GM18861 (cell line): ENCODE results near the gene CHL1.

ENCODE experiments used
- ATAC-seq: cut with Tn5 transposase; IDR thresholded peaks from one replicate; pipeline ENCODE4 v1.9.1; 2021; ENCODE audit not compliant: unreplicated experiment

Gene CHL1, protein sequence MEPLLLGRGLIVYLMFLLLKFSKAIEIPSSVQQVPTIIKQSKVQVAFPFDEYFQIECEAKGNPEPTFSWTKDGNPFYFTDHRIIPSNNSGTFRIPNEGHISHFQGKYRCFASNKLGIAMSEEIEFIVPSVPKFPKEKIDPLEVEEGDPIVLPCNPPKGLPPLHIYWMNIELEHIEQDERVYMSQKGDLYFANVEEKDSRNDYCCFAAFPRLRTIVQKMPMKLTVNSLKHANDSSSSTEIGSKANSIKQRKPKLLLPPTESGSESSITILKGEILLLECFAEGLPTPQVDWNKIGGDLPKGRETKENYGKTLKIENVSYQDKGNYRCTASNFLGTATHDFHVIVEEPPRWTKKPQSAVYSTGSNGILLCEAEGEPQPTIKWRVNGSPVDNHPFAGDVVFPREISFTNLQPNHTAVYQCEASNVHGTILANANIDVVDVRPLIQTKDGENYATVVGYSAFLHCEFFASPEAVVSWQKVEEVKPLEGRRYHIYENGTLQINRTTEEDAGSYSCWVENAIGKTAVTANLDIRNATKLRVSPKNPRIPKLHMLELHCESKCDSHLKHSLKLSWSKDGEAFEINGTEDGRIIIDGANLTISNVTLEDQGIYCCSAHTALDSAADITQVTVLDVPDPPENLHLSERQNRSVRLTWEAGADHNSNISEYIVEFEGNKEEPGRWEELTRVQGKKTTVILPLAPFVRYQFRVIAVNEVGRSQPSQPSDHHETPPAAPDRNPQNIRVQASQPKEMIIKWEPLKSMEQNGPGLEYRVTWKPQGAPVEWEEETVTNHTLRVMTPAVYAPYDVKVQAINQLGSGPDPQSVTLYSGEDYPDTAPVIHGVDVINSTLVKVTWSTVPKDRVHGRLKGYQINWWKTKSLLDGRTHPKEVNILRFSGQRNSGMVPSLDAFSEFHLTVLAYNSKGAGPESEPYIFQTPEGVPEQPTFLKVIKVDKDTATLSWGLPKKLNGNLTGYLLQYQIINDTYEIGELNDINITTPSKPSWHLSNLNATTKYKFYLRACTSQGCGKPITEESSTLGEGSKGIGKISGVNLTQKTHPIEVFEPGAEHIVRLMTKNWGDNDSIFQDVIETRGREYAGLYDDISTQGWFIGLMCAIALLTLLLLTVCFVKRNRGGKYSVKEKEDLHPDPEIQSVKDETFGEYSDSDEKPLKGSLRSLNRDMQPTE (N-terminal part only)

DNA sequence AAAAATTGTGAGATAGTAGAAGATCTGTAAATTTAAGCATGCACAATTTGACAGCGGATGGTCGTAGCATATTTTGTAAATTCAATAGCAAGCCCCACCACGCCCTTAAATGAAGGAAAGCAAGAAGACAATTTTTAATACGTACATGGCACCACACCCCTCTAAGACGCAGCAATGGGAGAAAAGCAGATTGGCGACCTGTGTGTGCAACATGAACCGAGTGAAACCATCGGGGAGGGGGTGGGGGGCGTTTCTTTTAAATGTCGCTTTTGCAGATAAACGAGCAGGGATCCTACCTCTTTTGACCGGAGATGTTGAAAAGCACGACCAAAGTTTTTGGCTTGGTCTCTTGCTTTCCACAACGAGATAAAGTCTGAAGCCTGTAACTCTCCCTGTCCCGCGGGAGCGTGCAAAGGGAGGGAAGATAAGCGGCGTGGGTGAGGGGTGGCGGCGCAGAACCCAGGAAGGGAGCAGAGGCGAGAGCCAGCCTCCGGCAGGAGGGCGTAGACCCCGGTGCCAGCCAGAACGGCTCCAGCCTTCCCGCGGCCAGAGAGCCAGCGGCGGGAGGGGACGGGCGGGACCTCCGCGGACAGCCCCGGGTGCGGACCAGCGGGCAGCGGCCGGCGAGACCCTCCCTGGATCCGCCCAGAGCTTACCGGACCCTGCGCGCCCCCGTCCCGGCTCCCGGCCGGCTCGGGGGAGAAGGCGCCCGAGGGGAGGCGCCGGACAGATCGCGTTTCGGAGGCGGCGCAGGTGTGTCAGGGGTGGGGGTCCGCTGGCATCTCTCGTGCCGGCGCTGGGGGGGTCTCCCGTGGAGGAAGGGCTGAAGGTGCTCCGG lies at the start of gene CHL1:
TSS of gene CHL1 (plus strand) at position 453 of the 838 bp plus-strand sequence. CDS start 123,014 bp downstream, outside the sequence.
- ATAC-seq, result no peak

DNA sequence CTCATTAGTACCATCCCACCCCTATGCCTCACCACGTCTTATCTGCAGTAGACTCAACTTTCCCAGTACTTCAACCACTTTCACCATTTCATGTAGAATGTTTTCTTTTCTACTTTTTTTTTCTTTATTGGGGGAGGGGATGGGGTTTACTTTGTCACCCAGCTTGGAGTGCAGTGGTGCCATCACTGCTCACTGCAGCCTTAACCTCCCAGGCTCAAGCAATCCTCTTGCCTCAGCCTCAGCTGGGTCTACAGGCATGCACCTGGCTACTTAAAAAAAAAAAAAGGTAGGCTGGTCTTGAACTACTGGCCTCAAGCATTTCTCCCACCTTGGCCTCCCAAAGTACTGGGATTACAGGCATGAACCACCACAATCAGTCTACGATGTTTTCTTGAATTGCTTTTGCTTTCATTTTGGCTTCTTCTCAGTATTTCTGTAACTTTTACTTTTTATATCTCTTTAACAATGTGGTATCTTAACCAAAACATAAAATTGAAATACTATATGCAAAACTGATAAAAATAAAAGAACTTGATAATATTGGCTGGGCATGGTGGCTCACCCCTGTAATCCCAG lies 44.9 kb upstream of the CHL1 start:
- ATAC-seq, result no peak

DNA sequence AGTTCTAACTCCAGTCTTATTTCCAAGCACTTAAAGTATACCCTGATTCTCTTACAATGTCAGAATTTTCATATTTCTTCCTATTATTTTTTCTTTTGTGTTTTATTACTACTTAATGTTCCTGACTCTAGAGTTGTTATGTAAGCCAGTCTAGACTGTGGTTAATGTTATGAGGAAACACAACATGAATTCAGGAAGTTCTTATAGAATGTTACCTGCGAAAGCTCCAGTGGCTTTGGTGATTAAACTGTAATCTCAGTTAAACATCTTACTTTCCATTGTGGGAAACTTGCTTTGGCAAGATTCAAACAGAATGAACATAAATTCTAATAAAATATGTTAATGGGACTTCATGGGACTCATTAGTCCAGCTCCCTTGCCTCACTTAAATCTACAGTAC lies 36.6 kb upstream of the CHL1 start:
- no peak for ATAC-seq

DNA sequence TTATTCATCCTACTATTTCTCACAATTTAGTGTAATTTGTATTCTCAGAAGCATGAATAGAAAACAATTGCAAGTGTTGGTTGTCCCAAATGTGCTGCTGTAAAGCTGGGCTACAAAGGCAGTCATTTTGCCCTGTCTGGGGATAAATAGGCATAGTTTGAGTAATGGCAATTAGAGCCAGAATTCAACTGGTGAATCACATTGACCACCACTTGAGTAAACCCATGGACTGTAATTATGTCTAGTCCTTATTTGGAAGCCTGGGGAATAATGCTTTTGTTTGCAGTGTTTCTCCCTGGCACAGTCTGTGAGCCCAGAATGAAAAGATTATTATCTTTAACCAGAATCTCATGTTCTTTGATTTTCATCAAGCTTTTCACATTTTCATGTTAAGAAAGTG lies 30.5 kb upstream of the CHL1 start:
- ATAC-seq, result no peak

DNA sequence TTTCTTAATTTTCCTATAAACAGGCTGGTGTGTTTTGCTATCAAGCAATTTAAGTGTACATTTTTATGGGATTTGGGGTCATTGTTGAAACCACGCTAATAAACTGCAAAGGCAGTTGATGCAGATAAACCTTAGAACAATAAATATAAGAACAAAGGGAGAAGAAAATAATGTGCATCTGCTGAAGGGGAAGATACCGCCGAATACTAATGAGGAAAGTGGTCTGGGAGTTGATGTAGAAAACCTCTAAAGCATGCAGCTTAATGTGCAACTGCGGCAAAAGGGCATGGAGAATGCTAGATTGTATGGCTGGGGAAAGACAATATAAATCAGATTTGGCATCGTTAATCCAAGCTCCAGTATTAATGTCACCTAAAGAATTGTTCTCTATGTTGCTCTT lies 29.8 kb upstream of the CHL1 start:
- no peak for ATAC-seq

DNA sequence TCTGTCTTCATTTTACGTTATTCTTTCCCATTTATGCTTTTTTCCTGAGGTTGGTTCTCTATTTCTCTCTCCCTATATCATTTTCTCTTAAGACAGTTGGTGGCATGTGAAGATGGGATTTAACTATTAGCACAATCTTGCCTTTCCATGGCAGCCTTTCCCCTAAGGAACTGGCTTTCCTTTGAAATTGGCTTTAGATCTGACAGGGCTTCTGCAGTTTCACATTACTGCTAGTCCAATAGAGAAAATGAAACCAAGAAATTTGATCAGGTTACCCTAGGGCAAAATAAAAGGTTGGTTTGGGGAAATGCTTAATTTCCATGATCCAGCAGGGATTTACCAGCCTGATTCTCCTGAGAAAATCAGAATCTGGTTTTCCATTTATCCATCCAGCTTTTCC lies 22.7 kb upstream of the CHL1 start:
- peak; percentile 81 for ATAC-seq

DNA sequence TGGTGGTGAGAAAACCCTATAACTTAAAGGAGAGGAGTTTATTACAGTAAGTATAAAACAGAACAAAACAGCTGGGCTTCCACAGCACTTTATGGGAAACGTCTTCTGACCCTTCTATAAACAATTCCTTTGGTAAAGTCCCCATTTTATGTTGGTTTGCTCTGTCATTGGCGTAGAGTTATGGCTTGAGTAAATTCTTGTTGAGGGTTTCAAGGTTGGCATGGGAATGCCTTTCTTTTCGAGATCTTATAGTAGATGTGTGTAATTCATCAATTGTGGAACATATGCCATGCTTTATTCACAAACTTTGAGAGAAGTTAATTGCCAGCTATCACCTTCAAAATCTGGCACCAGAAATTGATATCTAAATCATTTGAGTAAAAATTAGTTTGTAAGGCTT lies 11.6 kb upstream of the CHL1 start:
- ATAC-seq, result no peak

DNA sequence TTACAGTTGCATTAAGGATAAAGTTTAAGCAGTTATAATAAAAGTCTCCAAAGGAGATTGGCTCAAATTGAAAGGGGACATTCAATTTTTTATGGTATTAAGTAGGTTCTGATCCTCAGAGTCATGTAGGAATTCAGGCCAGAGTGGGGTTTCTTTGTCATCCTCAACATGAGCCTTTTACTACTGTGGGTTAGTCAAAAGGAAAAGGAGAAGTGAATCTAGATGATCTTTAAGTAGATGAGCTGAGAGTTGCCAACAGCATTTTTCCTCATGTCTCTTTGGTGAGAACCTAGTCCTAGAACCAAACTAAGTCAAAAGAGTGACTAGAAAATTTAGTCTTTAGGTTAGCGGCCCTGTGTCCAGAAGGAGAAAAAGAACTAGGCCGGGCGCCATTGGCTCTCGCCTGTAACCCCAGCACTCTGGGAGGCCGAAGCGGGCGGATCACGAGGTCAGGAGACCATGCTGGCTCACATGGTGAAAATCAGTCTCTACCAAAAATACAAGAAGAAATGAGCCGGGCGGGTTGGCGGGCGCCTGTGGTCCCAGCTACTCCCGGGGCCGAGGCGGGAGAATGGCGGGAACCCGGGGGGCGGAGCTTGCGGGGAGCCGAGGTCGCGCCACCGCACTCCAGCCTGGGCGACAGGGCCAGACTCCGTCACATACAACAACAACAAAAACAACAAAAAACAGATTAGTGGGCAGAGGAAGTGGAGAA lies 4.2 kb upstream of the CHL1 start:
- peak; percentile 77 for ATAC-seq

DNA sequence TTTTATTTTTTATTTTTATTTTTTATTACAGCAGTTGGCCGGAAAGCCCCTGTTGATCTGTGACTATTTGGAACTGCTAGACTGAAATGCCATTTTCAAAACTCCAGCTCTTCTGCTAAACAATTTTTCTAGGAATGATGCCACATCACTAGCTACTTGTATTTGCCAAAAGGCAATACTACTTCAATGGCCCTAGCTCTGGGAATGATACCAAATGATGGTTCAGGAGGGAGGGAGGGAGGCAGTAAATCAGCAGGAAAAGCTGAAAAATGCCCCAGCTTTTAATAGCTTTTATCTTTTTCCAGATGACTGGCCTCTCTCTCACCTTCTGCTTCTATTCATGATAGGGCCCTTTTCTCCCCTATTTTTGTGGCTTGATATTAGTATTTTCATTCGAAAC lies 2.6 kb upstream of the CHL1 start:
- no peak for ATAC-seq

DNA sequence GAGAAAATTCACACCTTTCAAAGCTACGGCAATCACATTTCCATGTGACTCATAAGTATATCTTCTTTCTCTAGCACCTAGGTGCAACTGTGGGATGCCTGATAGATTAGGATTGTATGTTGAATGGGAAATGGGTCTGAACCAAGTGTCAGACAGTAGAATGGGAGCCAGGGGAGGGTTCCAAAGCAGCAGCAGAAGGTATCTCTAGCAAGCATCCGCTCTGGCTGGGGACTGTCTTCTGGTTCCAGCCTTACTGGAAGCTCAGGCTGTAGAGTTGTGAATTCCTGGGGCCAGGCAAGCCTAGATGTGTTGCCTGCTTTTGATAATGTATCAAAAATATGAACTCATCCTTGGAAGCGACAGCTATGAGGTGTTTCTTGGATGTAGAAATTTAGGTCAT lies 2.1 kb upstream of the CHL1 start:
- no peak for ATAC-seq

DNA sequence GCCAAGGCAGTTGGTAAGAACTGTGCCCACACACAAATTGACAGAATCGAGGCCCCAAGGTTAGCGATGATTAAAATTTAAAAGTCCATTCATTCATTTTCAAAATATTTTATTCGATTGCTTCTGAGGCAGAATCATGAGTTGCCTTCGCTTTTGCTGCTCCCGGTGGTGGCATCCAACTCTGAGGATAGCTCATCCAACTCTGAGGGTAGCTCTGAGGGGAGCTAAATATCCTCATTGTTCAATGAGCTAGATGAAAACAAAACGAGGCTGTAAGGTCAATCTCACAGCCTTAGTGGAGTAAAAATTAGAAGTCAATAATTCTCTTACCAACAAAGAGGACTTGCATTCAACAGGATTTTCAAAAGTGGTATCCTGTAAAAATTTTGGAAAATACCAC lies 897 bp upstream of the CHL1 start:
- ATAC-seq, result no peak

DNA sequence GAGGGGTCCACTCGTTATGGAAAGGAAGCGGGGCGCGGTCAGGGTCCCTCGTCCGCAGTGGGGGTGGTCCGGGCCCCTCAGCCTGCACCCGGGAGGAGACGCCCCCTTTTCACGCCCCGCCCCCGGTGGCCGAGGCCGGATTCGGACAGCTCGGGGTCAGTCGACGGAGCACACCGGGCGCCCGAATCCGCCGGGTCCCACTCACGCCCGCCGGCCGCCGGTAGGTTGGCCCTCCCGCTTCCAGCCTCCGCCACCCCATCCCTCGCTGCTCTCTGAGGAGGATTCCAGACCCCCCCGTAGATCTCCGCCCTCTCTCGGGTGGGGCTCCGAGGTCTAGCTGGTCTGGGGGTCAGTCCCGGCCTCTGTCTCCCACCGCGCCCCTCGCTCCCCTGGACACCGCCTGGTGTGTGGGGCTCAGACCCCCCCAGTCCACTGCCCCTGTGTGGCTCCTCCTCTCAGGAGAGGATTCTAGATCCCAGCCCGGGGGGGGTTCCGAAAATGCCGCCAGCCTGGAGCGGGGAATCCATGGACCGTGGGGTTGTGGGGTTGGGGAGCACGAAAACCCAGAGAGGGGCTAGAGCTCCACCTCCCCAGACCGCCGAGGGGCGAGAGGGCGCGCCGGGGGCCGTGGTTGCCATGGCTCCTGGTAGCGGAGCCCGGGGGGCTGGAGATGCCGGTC lies 725 bp downstream of the CHL1 start:
- ATAC-seq, result no peak

DNA sequence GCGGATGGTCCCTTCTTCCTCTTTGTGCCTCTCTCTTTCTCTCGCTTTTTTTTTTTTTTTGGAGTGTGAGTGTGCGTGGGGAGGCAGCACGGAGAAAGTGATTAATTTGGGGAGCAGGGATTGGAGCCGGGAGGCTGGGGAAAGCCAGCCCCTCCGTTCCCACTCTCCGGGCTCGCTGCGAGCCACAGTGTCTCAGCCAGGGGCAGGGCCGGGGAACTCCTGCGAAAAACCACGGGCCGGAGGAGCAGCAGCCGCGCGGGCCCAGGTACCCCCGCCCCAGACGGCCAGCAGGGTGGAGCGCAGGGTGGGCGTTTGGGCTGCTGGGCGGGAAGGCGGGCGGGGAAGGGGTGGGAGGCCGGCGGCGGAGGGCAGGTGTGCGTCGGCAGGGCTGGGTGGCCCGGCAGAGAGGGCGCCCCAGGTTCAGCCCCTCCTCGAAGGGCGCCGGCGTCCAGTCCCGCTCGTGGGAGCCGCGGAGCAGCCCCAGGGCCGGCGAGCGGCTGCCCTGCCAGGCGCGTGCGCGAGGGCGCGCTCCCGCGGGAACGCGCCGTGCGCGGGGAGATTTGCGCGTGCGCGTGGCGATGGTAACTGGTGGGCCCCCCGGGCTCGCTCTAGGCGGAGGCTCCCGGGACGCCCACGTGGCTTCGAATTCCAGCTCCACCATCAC lies 1.4 kb downstream of the CHL1 start:
- peak; percentile 42 for ATAC-seq

DNA sequence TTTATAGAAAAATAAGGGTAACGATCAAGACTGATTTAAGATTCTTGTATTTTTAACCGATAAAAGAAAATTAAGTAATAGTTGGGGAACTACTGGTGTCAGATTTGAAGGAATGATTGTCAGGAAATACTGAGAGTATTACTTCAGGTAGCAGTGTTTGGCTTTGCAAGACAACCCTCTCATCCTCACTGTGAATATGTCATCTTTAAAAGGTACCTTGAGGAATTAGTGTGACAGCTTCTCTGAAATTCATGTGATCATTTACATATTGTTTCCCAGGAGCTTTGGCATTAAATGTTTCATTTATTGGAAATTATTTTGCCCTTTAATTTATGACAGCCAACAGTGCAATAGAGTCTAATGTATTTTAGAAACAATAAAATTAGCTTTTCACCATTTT lies 3.3 kb downstream of the CHL1 start:
- no peak for ATAC-seq

DNA sequence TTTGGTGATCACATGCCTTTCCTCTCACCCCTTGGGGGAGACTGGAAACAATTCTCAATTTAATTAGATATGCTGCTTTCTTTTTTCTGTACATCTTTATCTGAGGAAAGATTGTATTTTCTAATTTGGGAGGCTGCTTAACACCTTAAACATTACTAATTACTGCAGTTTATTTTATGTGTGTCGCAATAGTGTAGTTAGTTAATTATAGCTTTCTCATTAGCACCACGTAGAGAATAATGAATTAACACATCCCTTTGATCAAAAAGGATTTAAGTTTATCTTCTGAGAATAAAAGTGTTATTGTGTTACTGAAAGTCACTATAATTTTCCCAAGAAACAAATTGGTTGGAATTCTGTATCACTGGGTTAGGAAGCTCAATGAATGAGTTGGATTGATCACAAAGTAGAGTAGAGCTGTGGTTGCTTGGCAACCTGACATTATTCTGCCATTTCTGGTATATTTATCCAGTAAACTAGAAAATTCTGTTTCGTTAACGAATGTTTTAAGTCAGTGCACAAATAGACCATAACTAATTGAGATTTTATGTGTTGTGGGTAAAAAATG lies 4.3 kb downstream of the CHL1 start:
- no peak for ATAC-seq

DNA sequence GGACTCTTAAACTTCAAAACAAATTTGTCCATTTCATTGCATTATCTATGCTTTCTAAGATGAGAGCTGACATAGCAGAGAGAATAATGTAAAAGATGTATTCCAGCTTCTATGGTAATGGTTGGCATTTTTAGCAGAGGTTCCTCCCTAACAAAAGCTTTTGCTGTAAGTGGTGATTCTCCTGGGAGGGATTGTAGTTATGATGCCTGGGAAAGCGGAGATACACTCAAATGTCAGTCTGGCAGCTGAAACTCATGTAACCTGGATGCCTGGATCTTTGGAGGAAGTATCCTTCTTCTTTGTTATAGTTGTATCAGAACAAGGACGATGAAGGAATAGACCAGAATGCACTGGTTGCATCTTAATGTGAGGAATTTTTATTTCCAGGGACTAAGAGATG lies 7.5 kb downstream of the CHL1 start:
- no peak for ATAC-seq

DNA sequence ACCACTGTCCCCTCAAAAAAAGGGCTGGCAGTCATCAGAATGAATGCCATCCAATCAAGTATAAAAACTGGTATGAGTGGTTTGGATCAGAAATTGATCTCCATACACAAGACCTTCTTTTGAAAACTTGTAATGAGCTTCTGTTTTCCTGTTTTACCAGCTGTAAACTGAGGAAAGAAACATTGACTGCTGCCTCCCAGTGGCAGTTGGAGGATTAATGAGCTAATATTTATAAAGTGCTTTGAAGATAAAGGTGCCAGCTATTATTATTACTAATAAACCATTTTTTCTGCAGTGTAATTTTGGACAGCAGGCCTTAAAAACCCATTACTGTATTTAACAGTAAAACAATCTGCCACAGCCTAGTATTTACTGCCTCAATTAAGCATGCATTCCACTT lies 11.4 kb downstream of the CHL1 start:
- no peak for ATAC-seq

DNA sequence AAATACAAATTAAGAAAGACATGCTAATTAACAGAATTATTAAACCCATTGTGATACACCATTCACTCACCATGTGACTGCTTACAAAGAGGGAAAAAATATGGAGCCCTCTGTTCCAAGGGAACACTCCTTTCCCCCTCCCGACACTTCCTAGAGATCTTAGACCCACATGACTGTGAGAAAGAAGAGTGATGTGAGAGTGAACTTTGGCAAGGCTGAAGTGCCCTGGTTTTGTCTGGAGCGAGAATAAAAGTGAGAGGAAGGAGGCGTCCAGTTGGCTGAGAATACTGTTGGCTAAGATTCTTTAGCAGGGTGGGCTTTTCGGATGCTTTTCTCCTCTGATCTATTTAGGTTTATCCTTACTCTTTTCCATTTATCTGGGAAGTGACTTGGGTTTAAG lies 14.1 kb downstream of the CHL1 start:
- ATAC-seq, result no peak
